PC-3 (cell line): Measurements from ENCODE around the gene CFHR5.

Experiments used
- EZH2phosphoT487 ChIP-seq: fragments of 300-600 bp; sonication (generic); IDR thresholded peaks from 2 replicates; pipeline ENCODE4 v1.6.1; 2018; ENCODE audit warnings: mild to moderate bottlenecking, antibody characterized with exemption, low read length, borderline replicate concordance
- TF ChIP-seq, protein P1 (sequence below): fragments of 300-600 bp; sonication (generic); conservative IDR thresholded peaks from 2 replicates; pipeline ENCODE4 v1.5.1; 2017; ENCODE audit warnings: antibody characterized with exemption, low read depth, mild to moderate bottlenecking, low read length

- TF ChIP-seq, protein P1, sequence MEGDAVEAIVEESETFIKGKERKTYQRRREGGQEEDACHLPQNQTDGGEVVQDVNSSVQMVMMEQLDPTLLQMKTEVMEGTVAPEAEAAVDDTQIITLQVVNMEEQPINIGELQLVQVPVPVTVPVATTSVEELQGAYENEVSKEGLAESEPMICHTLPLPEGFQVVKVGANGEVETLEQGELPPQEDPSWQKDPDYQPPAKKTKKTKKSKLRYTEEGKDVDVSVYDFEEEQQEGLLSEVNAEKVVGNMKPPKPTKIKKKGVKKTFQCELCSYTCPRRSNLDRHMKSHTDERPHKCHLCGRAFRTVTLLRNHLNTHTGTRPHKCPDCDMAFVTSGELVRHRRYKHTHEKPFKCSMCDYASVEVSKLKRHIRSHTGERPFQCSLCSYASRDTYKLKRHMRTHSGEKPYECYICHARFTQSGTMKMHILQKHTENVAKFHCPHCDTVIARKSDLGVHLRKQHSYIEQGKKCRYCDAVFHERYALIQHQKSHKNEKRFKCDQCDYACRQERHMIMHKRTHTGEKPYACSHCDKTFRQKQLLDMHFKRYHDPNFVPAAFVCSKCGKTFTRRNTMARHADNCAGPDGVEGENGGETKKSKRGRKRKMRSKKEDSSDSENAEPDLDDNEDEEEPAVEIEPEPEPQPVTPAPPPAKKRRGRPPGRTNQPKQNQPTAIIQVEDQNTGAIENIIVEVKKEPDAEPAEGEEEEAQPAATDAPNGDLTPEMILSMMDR: no peak
- TF ChIP-seq EZH2phosphoT487: no peak
These were observed 25.5 kb upstream of the CFHR5 start for GRCh38 chr1:196951711-196952394.
